PC-3 (cell line): ENCODE data around the gene IMPDH1.

ENCODE experiments used
- CTCF ChIP-seq: fragments of 300-600 bp; sonication (generic); conservative IDR thresholded peaks from 2 replicates; pipeline ENCODE4 v1.5.1; 2017; ENCODE audit warnings: antibody characterized with exemption, low read depth, mild to moderate bottlenecking, low read length
- EZH2phosphoT487 ChIP-seq: fragments of 300-600 bp; sonication (generic); IDR thresholded peaks from 2 replicates; pipeline ENCODE4 v1.6.1; 2018; ENCODE audit warnings: mild to moderate bottlenecking, antibody characterized with exemption, low read length, borderline replicate concordance

- TF ChIP-seq CTCF (no peak), EZH2phosphoT487 (no peak)
Measured at GRCh38 chr7:128409596-128410450, at the start of gene IMPDH1.
